Transverse colon (tissue), 4 donors: ENCODE results near the gene AIFM2. TPM values are rescaled to one million over a fixed set of nuclear protein-coding genes. Genes with fewer than 3 reads are reported as not detected.

Experiments used
- DNase-seq: peaks from one replicate; pipeline ENCODE4 v3.0.0-alpha.2; 2019
- H3K27ac ChIP-seq, 4 donors: fragments of 200-600 bp; sonication (generic); 2 replicates each; pipeline ENCODE4 v1.5.1; 2016 to 2018; ENCODE audit warnings: inconsistent platforms in 4 of 4
- H3K27me3 ChIP-seq: fragments of 200-600 bp; sonication (generic); 2 replicates; pipeline ENCODE4 v1.5.1; 2017; ENCODE audit warnings: inconsistent platforms
- H3K36me3 ChIP-seq, 4 donors: fragments of 200-600 bp; sonication (generic); 2 replicates each; pipeline ENCODE4 v1.5.1; 2017 to 2019; ENCODE audit warnings: inconsistent platforms in 4 of 4
- H3K4me1 ChIP-seq, 4 donors: fragments of 200-600 bp; sonication (generic); 2 replicates each; pipeline ENCODE4 v1.5.1; 2017 to 2020; ENCODE audit warnings: inconsistent platforms in 4 of 4
- H3K4me3 ChIP-seq, 4 donors: fragments of 200-600 bp; sonication (generic); 1 replicate in 1 of 4; 2 replicates in 3 of 4; pipeline versions ENCODE4 v1.5.1 to v1.6.1; 2017 to 2019; ENCODE audit warnings: inconsistent platforms in 4 of 4
- H3K9me3 ChIP-seq, 2 donors: fragments of 200-600 bp; sonication (generic); 2 replicates each; pipeline ENCODE4 v1.5.1; 2017 to 2019; ENCODE audit warnings: inconsistent platforms in 2 of 2
- EP300 ChIP-seq: sonication (generic); formaldehyde crosslinking; IDR thresholded peaks from one replicate; pipeline ENCODE4 v1.6.1; 2017; ENCODE audit warnings: antibody characterized with exemption, low read depth
- POLR2A ChIP-seq: fragments of 450-650 bp; IDR thresholded peaks from one replicate; pipeline ENCODE4 v1.6.1; 2016; ENCODE audit warnings: antibody characterized with exemption, mild to moderate bottlenecking, moderate library complexity
- POLR2AphosphoS5 ChIP-seq, 3 donors: sonication (generic); formaldehyde crosslinking; IDR thresholded peaks; one replicate each; pipeline ENCODE4 v1.6.1; 2016; ENCODE audit warnings: antibody characterized with exemption in 3 of 3
- WGBS, 2 donors: methylation state at CpG; one replicate each; pipeline ENCODE4 v1.1.5; 2018; ENCODE audit warnings: low coverage in 1 of 2; 5-methylcytosine and 5-hydroxymethylcytosine counted together
- in situ Hi-C, 4 donors: fragments of 200-750 bp; cut with MboI; loops; one replicate each; pipeline versions ENCODE4 v1.15.0 to v1.15.1; 2017; ENCODE audit warnings: low sequenced_read_pairs in 3 of 4, low pct_ligation_motif_present in 1 of 4, low pct_unique_long_range_greater_than_20kb in 1 of 4
- intact Hi-C: fragments of 100-400 bp; cut with DNase I; formaldehyde crosslinking; loops from one replicate; pipeline ENCODE4 v1.15.1; 2023; ENCODE audit warnings: low total_unique reads
- total RNA-seq, 4 donors: library from RNA; depleted of rRNA; stranded (reverse); fragments of >200 nt; gene quantifications; one replicate each; pipeline ENCODE4 v1.1.0, GENCODE V29; 2016
- TF ChIP-seq, protein P1 (sequence below), 5 experiments: fragments of 200-600 bp in 3 of 5; fragments of 450-650 bp in 2 of 5; sonication (generic) in 3 of 5; IDR thresholded peaks; 1 replicate in 2 of 5; 2 replicates in 3 of 5; pipeline ENCODE4 v1.5.1; 2016 to 2017; ENCODE audit warnings: antibody characterized with exemption in 5 of 5, inconsistent platforms in 3 of 5, mild to moderate bottlenecking in 2 of 5, moderate library complexity in 1 of 5

Gene AIFM2
- total RNA-seq, 4 donors from 2014 or later, result 3.8 to 27.0 (median 23.9) TPM

DNA sequence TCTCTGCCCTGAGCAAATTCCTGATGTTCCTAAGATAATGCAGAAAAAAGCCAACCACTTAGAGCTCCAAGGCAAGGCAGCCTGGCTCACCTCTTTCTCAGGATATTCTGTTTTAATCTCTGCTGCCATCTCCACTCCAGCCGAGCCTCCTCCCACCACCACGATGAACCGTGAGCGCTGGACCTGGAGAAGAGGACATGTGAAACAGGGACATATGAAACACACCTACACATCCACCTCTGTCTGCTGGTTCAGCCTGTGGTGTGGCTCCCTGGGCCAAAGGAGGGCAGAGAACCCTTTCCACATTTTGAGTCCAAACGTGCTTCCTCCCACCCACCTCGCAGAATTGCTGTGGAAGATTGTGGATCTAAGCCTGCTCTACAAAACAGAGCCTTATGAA is 12.2 kb downstream of the AIFM2 start:
- Histone ChIP-seq H3K36me3 (peaks cover 0 to 12% (median 0%) of the 10 kb centered on the region in 4 donors), H3K27me3 (no peaks in the 10 kb centered on the region), H3K27ac (no peak overlapping the region), H3K9me3 (no peaks in the 10 kb centered on the region), H3K4me1 (no peaks in the 10 kb centered on the region), H3K4me3 (no peak overlapping the region)
- in situ Hi-C loops (no loop called here), intact Hi-C loops (no loop called here)
- no peak for DNase-seq
- TF ChIP-seq EP300, result no peak
- TF ChIP-seq POLR2AphosphoS5 (IDR thresholded peaks at IDR 0.05), result no peak
- TF ChIP-seq POLR2A, result no peak
- TF ChIP-seq, protein P1, sequence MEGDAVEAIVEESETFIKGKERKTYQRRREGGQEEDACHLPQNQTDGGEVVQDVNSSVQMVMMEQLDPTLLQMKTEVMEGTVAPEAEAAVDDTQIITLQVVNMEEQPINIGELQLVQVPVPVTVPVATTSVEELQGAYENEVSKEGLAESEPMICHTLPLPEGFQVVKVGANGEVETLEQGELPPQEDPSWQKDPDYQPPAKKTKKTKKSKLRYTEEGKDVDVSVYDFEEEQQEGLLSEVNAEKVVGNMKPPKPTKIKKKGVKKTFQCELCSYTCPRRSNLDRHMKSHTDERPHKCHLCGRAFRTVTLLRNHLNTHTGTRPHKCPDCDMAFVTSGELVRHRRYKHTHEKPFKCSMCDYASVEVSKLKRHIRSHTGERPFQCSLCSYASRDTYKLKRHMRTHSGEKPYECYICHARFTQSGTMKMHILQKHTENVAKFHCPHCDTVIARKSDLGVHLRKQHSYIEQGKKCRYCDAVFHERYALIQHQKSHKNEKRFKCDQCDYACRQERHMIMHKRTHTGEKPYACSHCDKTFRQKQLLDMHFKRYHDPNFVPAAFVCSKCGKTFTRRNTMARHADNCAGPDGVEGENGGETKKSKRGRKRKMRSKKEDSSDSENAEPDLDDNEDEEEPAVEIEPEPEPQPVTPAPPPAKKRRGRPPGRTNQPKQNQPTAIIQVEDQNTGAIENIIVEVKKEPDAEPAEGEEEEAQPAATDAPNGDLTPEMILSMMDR (IDR thresholded peaks at IDR 0.05), result no peak
- 96% methylated on average over 6 of the region's 6 CpGs; no CpG with 5 or more reads in 1 of the 2 donors for WGBS, 2 donors

DNA sequence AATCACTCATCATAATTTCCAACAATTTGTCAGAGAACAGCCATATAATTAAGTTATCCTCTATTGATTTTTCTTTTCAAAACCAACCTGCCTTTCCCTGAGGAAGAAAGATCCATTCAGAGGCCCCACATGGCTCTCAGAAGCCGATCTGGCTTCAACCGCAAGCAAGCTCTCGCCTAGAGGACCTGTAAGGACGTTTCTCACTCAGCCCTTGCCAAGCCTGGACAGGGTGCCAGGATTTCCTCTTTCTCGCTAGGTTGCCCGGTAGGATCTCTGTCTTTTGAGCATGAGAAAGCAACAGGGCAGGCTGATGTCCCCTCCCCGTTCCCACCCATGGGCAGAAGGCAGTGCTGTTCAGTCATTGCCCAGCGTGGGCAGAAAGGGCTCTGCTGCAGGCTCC is 13.0 kb downstream of the AIFM2 start:
- H3K27ac ChIP-seq, result no peak overlapping the region
- intact Hi-C loops, result no loop called here
- DNase-seq, result no peak
- no peaks in the 10 kb centered on the region for H3K27me3 ChIP-seq
- WGBS, 2 donors, result 80 to 86% methylated on average over 1 to 8 of the region's 8 CpGs
- no peak overlapping the region for H3K4me3 ChIP-seq
- no peak for TF ChIP-seq POLR2AphosphoS5 (IDR thresholded peaks at IDR 0.05)
- no peak for TF ChIP-seq POLR2A
- TF ChIP-seq, protein P1 (IDR thresholded peaks at IDR 0.05), result no peak
- no peak for TF ChIP-seq EP300
- in situ Hi-C loops, result no loop called here
- peaks cover 0 to 13% (median 2%) of the 10 kb centered on the region in 4 donors for H3K36me3 ChIP-seq
- no peaks in the 10 kb centered on the region for H3K9me3 ChIP-seq
- no peaks in the 10 kb centered on the region for H3K4me1 ChIP-seq

GRCh38 chr10:70119197-70119596 is 13.4 kb downstream of the AIFM2 start:
- no peaks in the 10 kb centered on the region for H3K9me3 ChIP-seq
- TF ChIP-seq POLR2AphosphoS5 (IDR thresholded peaks at IDR 0.05) (no peak), EP300 (no peak), POLR2A (no peak)
- TF ChIP-seq, protein P1 (IDR thresholded peaks at IDR 0.05), result no peak
- no peak overlapping the region for H3K4me3 ChIP-seq
- no peaks in the 10 kb centered on the region for H3K27me3 ChIP-seq
- in situ Hi-C loops, result no loop called here
- H3K36me3 ChIP-seq, result peaks cover 0 to 17% (median 2%) of the 10 kb centered on the region in 4 donors
- no peaks in the 10 kb centered on the region for H3K4me1 ChIP-seq
- no peak for DNase-seq
- WGBS, 2 donors, result 97 to 98% methylated on average over 7 of the region's 7 CpGs
- H3K27ac ChIP-seq, result no peak overlapping the region
- intact Hi-C loops, result no loop called here

DNA sequence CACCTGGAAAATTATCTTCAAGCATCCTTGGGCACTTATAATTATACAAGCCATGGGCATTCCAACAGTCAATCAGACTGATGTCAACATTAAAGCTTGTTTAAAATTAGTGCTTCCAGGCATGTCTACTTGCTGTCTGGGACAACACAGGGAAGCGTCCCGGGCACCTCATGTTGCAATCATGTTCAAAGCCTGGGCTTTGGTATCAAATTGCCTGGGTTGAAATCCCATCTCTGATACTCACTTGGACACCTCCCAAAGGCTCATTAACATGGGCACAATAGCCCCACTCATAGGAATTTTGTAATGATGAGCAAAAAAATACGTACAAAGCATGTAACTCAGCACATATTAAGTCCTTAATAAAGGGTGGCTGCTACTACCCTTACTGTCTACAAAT is 14.4 kb downstream of the AIFM2 start:
- 90 to 94% methylated on average over 1 to 3 of the region's 3 CpGs for WGBS, 2 donors
- no peaks in the 10 kb centered on the region for H3K4me1 ChIP-seq
- TF ChIP-seq POLR2AphosphoS5 (IDR thresholded peaks at IDR 0.05) (no peak), POLR2A (no peak), EP300 (no peak)
- TF ChIP-seq, protein P1 (IDR thresholded peaks at IDR 0.05), result no peak
- H3K36me3 ChIP-seq, result peaks cover 0 to 24% (median 2%) of the 10 kb centered on the region in 4 donors
- H3K27me3 ChIP-seq, result no peaks in the 10 kb centered on the region
- intact Hi-C loops, result no loop called here
- DNase-seq, result no peak
- H3K27ac ChIP-seq, result no peak overlapping the region
- H3K9me3 ChIP-seq, result no peaks in the 10 kb centered on the region
- H3K4me3 ChIP-seq, result no peak overlapping the region
- in situ Hi-C loops, result no loop called here
